Endothelial cell of umbilical vein (primary cell): Measurements from ENCODE around the gene UBASH3A. TPM values are rescaled to one million over a fixed set of nuclear protein-coding genes. Genes with fewer than 3 reads are reported as not detected.

ENCODE experiments used
- BruUV-seq: library from RNA; stranded (reverse); fragments of 400-500 nt; replicated peaks from 2 replicates; lab custom pipeline; 2021; lab: Mats Ljungman, UMichigan
- CTCF ChIA-PET: fragments of 300-600, 350-600 bp; sonication (Branson Sonifier 250); formaldehyde crosslinking; loops from one replicate; lab custom pipeline; 2021; ENCODE audit warnings: antibody characterized with exemption, inconsistent platforms; lab: Charles Lee
- POLR2A ChIA-PET: fragments of 300-600, 350-600 bp; sonication (Branson Sonifier 250); formaldehyde crosslinking; loops from one replicate; lab custom pipeline; 2021; ENCODE audit warnings: antibody characterized with exemption, inconsistent platforms; lab: Charles Lee
- DNase-seq: peaks from one replicate; pipeline ENCODE4 v3.0.0-alpha.2; 2011; ENCODE audit warnings: low read depth, low spot score
- FAIRE-seq: peaks from 2 replicates; lab custom pipeline; 2011; peaks lifted over from hg19 to GRCh38; lab: Jason Lieb, UNC
- H2AFZ ChIP-seq: 2 replicates; pipeline ENCODE4 v1.6.0; 2012; ENCODE audit warnings: low read depth, low read length, control low read depth, inconsistent platforms
- H3K27ac ChIP-seq: 2 replicates; pipeline ENCODE4 v1.5.1; 2011; ENCODE audit warnings: low read depth, mild to moderate bottlenecking, control low read depth, low read length, moderate library complexity; ENCODE audit not compliant: insufficient read depth
- H3K27me3 ChIP-seq, 2 experiments: 2 replicates each; pipeline versions ENCODE4 v1.6.0 to v1.6.1; 2011; ENCODE audit warnings: low read length in 2 of 2, mixed read lengths in 1 of 2; ENCODE audit not compliant: control insufficient read depth in 2 of 2, insufficient read depth in 2 of 2
- H3K36me3 ChIP-seq, 2 experiments: 2 replicates in 1 of 2; 3 replicates in 1 of 2; pipeline ENCODE4 v1.5.1; 2011; ENCODE audit warnings: low read length in 2 of 2, mild to moderate bottlenecking in 1 of 2, moderate library complexity in 1 of 2; ENCODE audit not compliant: control insufficient read depth in 2 of 2, insufficient read depth in 2 of 2; ENCODE audit errors: extremely low read depth in 1 of 2
- H3K4me1 ChIP-seq: 3 replicates; pipeline ENCODE4 v1.5.1; 2011; ENCODE audit warnings: mild to moderate bottlenecking, low read length; ENCODE audit not compliant: control insufficient read depth, insufficient read depth; ENCODE audit errors: extremely low read depth
- H3K4me2 ChIP-seq: 2 replicates; pipeline ENCODE4 v1.6.1; 2011; ENCODE audit warnings: low read length, control low read depth, mixed read lengths; ENCODE audit not compliant: insufficient read depth
- H3K4me3 ChIP-seq, 3 experiments: fragments of 200-600 bp in 1 of 3; sonication (generic), shearing (Covaris generic) in 1 of 3; replicated peaks in 1 of 3; 2 replicates each; pipeline ENCODE4 v1.5.1; 2011 to 2016; ENCODE audit warnings: control low read depth in 3 of 3, low read length in 3 of 3, mild to moderate bottlenecking in 2 of 3, inconsistent platforms in 1 of 3, low read depth in 1 of 3, moderate library complexity in 1 of 3; ENCODE audit not compliant: insufficient read depth in 1 of 3
- H3K79me2 ChIP-seq: 2 replicates; pipeline ENCODE4 v1.6.0; 2012; ENCODE audit warnings: low read length, inconsistent platforms; ENCODE audit not compliant: control insufficient read depth, insufficient read depth
- H3K9ac ChIP-seq: replicated peaks from 2 replicates; pipeline ENCODE3; 2011; ENCODE audit warnings: low read length, control low read depth; ENCODE audit not compliant: insufficient read depth; ENCODE audit errors: extremely low read depth
- H3K9me1 ChIP-seq: replicated peaks from 3 replicates; pipeline ENCODE4 v1.6.0; 2011; ENCODE audit warnings: mild to moderate bottlenecking, low read length; ENCODE audit not compliant: control insufficient read depth, insufficient read depth; ENCODE audit errors: extremely low read depth
- H3K9me3 ChIP-seq: replicated peaks from 2 replicates; pipeline ENCODE4 v1.5.1; 2012; ENCODE audit warnings: low read length, inconsistent platforms; ENCODE audit not compliant: control insufficient read depth, insufficient read depth
- H4K20me1 ChIP-seq: replicated peaks from 2 replicates; pipeline ENCODE3; 2011; ENCODE audit warnings: mild to moderate bottlenecking, low read length; ENCODE audit not compliant: control insufficient read depth, insufficient read depth; ENCODE audit errors: extremely low read depth
- EZH2 ChIP-seq: IDR thresholded peaks from 2 replicates; pipeline ENCODE4 v1.6.1; 2012; ENCODE audit warnings: borderline replicate concordance, low read depth, mild to moderate bottlenecking, moderate library complexity, low read length, inconsistent platforms; ENCODE audit not compliant: severe bottlenecking
- FOS ChIP-seq: IDR thresholded peaks from 2 replicates; pipeline ENCODE4 v1.6.1; 2011; ENCODE audit warnings: mild to moderate bottlenecking, low read length, moderate library complexity, borderline replicate concordance; ENCODE audit not compliant: insufficient read depth
- GATA2 ChIP-seq: IDR thresholded peaks from 2 replicates; pipeline ENCODE4 v1.7.0; 2011; ENCODE audit warnings: low read depth, mild to moderate bottlenecking, moderate library complexity, mixed read lengths, low read length; ENCODE audit not compliant: insufficient read length, insufficient read depth
- JUN ChIP-seq: IDR thresholded peaks from 2 replicates; pipeline ENCODE4 v1.6.1; 2011; ENCODE audit warnings: borderline replicate concordance, low read depth; ENCODE audit not compliant: insufficient read length, insufficient read depth
- MAX ChIP-seq: IDR thresholded peaks from 2 replicates; pipeline ENCODE4 v1.6.1; 2011; ENCODE audit not compliant: insufficient read depth, insufficient read length
- MYC ChIP-seq: IDR thresholded peaks from one replicate; pipeline ENCODE4 v1.6.1; 2011; ENCODE audit warnings: mild to moderate bottlenecking, low read depth, low read length
- POLR2A ChIP-seq: IDR thresholded peaks from 2 replicates; pipeline ENCODE4 v1.6.1; 2012; ENCODE audit warnings: low read depth, mild to moderate bottlenecking, control low read depth, low read length
- POLR2AphosphoS5 ChIP-seq: IDR thresholded peaks from 2 replicates; pipeline ENCODE4 v1.6.1; 2012; ENCODE audit warnings: low read depth, mild to moderate bottlenecking, control low read depth, low read length, moderate library complexity; ENCODE audit not compliant: insufficient read depth
- dilution Hi-C: fragments of 300-500 bp; cut with MboI; formaldehyde crosslinking; loops from one replicate; pipeline ENCODE4 v1.15.0; 2019; ENCODE audit warnings: low sequenced_read_pairs; ENCODE audit not compliant: extremely low pct_ligation_motif_present
- intact Hi-C: fragments of 100-400 bp; cut with micrococcal nuclease; formaldehyde crosslinking; loops from one replicate; pipeline ENCODE4 v1.10.0; 2022
- polyA plus RNA-seq, 4 experiments: library from polyadenylated mRNA; depleted of rRNA in 3 of 4; stranded (reverse) in 3 of 4; unstranded in 1 of 4; fragments of >200 nt; gene quantifications; 2 replicates each; pipeline versions ENCODE4 v1.2.1 to v1.2.3, GENCODE V29; 2011 to 2012; ENCODE audit warnings: missing spikeins in 1 of 4
- total RNA-seq: library from RNA; stranded (reverse); gene quantifications from 2 replicates; pipeline ENCODE4 v1.2.3, GENCODE V29; 2021
- TF ChIP-seq, protein P1 (sequence below), 2 donors: IDR thresholded peaks; 1 replicate in 1 of 2; 2 replicates in 1 of 2; pipeline ENCODE4 v1.5.1; 2011; ENCODE audit warnings: low read length in 2 of 2, mild to moderate bottlenecking in 2 of 2, moderate library complexity in 2 of 2, control low read depth in 1 of 2, inconsistent platforms in 1 of 2, low read depth in 1 of 2; ENCODE audit not compliant: insufficient read depth in 1 of 2; ENCODE audit errors: extremely low read depth in 1 of 2

UBASH3A gene
- total and polyA plus RNA-seq, 2 donors (not counting 3 experiments of a cell fraction or from before 2014, with no cell fraction given), result not detected

DNA sequence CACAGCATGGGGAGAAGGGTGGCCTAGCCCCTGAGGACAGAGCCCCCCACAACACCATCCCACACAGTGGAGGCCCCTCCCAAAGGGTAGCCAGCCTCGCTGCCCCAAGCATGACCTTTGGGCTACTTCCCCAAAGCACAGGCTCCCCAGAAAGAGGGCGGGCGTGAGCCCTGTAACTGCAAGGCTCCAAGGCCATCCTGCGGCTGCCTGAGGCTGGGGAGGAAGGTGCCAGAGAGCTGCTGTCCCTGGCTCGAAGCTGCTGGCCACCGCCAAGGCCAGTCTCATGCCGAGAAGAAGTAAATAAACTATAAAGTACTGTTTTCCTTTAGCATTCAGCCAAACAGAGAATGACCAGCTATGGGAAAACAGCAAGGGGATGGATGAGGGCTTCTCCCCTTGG is 27.5 kb downstream of the UBASH3A start:
- H3K4me1 ChIP-seq, result no peaks in the 10 kb centered on the region
- intact Hi-C loops, result no loop called here
- ChIA-PET POLR2A (no interaction called here), CTCF (interaction anchor here (1.6 kb wide), 1 partner anchor 121 kb away, joined by 4 read pairs; no protein-coding TSS in a partner anchor)
- BruUV-seq, result no TSS peak
- H3K4me3 ChIP-seq, result no peak overlapping the region
- no peak overlapping the region for H3K9ac ChIP-seq
- H2AFZ ChIP-seq, result no peak overlapping the region
- dilution Hi-C loops, result no loop called here
- DNase-seq, result no peak
- H3K9me3 ChIP-seq, result no peaks in the 10 kb centered on the region
- no peaks in the 10 kb centered on the region for H3K9me1 ChIP-seq
- no peaks in the 10 kb centered on the region for H3K79me2 ChIP-seq
- H3K27ac ChIP-seq, result no peak overlapping the region
- no peak for FAIRE-seq
- peaks cover 12% of the 10 kb centered on the region in 2 experiments for H3K27me3 ChIP-seq
- H3K4me2 ChIP-seq, result no peak overlapping the region
- no peaks in the 10 kb centered on the region for H3K36me3 ChIP-seq
- no peak for TF ChIP-seq GATA2
- no peak for TF ChIP-seq POLR2A
- no peak for TF ChIP-seq MYC
- no peak for TF ChIP-seq JUN
- TF ChIP-seq, protein P1, sequence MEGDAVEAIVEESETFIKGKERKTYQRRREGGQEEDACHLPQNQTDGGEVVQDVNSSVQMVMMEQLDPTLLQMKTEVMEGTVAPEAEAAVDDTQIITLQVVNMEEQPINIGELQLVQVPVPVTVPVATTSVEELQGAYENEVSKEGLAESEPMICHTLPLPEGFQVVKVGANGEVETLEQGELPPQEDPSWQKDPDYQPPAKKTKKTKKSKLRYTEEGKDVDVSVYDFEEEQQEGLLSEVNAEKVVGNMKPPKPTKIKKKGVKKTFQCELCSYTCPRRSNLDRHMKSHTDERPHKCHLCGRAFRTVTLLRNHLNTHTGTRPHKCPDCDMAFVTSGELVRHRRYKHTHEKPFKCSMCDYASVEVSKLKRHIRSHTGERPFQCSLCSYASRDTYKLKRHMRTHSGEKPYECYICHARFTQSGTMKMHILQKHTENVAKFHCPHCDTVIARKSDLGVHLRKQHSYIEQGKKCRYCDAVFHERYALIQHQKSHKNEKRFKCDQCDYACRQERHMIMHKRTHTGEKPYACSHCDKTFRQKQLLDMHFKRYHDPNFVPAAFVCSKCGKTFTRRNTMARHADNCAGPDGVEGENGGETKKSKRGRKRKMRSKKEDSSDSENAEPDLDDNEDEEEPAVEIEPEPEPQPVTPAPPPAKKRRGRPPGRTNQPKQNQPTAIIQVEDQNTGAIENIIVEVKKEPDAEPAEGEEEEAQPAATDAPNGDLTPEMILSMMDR (IDR thresholded peaks at IDR 0.05; ENCODE audit: extremely low read depth in 1 of 2, insufficient read depth in 1 of 2, low read depth in 1 of 2, low read length in 2 of 2), result no peak
- TF ChIP-seq EZH2, result no peak
- TF ChIP-seq POLR2AphosphoS5, result no peak
- no peak for TF ChIP-seq FOS
- no peak for TF ChIP-seq MAX
- no peaks in the 10 kb centered on the region for H4K20me1 ChIP-seq
